ENCODE results near the gene CHPF2. TPM values are rescaled to one million over a fixed set of nuclear protein-coding genes. Genes with fewer than 3 reads are reported as not detected.

CHPF2 gene
- polyA plus RNA-seq, 2 donors = 10.8 to 13.6 TPM

GRCh38 chr7:151249732-151250072 lies 17.4 kb downstream of the CHPF2 start:
- WGBS, 2 donors = 15 to 17% methylated on average over 4 to 5 of the region's 5 CpGs
- Histone ChIP-seq H3K27ac (ENCODE audit: low read depth in 2 of 2, low read length in 1 of 2) (peak overlapping the region; percentile 79 to 85), H3K9me3 (ENCODE audit: control insufficient read depth in 2 of 2, insufficient read depth in 1 of 2, low read depth in 1 of 2, low read length in 1 of 2) (no peaks in the 10 kb centered on the region), H3K27me3 (ENCODE audit: control insufficient read depth in 1 of 2, insufficient read depth in 2 of 2, low read length in 2 of 2) (no peaks in the 10 kb centered on the region), H3K36me3 (ENCODE audit: control insufficient read depth in 2 of 2, insufficient read depth in 2 of 2, low read length in 1 of 2) (no peaks in the 10 kb centered on the region), H3K4me1 (ENCODE audit: control insufficient read depth in 2 of 2, insufficient read depth in 2 of 2, low read length in 1 of 2) (peaks cover 2 to 21% of the 10 kb centered on the region in 2 donors), H3K4me3 (ENCODE audit: low read depth in 1 of 2, low read length in 2 of 2) (no peak overlapping the region)

- Histone ChIP-seq H3K27me3 (ENCODE audit: control insufficient read depth in 1 of 2, insufficient read depth in 2 of 2, low read length in 2 of 2) (no peaks in the 10 kb centered on the region), H3K9me3 (ENCODE audit: control insufficient read depth in 2 of 2, insufficient read depth in 1 of 2, low read depth in 1 of 2, low read length in 1 of 2) (no peaks in the 10 kb centered on the region), H3K27ac (ENCODE audit: low read depth in 2 of 2, low read length in 1 of 2) (peak overlapping the region; percentile 12 to 85), H3K4me3 (ENCODE audit: low read depth in 1 of 2, low read length in 2 of 2) (no peak overlapping the region), H3K4me1 (ENCODE audit: control insufficient read depth in 2 of 2, insufficient read depth in 2 of 2, low read length in 1 of 2) (peaks cover 2 to 19% of the 10 kb centered on the region in 2 donors), H3K36me3 (ENCODE audit: control insufficient read depth in 2 of 2, insufficient read depth in 2 of 2, low read length in 1 of 2) (no peaks in the 10 kb centered on the region)
- 64 to 73% methylated on average over 7 of the region's 7 CpGs for WGBS, 2 donors
Measured at GRCh38 chr7:151250181-151251132, 18.2 kb downstream of the CHPF2 start.

GRCh38 chr7:151251328-151251688 lies 19.0 kb downstream of the CHPF2 start:
- WGBS, 2 donors = 5% methylated on average over 14 to 19 of the region's 19 CpGs
- Histone ChIP-seq H3K27me3 (ENCODE audit: control insufficient read depth in 1 of 2, insufficient read depth in 2 of 2, low read length in 2 of 2) (no peaks in the 10 kb centered on the region), H3K4me1 (ENCODE audit: control insufficient read depth in 2 of 2, insufficient read depth in 2 of 2, low read length in 1 of 2) (peaks cover 2 to 15% of the 10 kb centered on the region in 2 donors), H3K36me3 (ENCODE audit: control insufficient read depth in 2 of 2, insufficient read depth in 2 of 2, low read length in 1 of 2) (no peaks in the 10 kb centered on the region), H3K27ac (ENCODE audit: low read depth in 2 of 2, low read length in 1 of 2) (peak overlapping the region; percentile 74 to 76), H3K4me3 (ENCODE audit: low read depth in 1 of 2, low read length in 2 of 2) (peak overlapping the region; percentile 42 to 49), H3K9me3 (ENCODE audit: control insufficient read depth in 2 of 2, insufficient read depth in 1 of 2, low read depth in 1 of 2, low read length in 1 of 2) (no peaks in the 10 kb centered on the region)

GRCh38 chr7:151251689-151252560 lies 19.6 kb downstream of the CHPF2 start:
- 3 to 4% methylated on average over 49 to 79 of the region's 79 CpGs for WGBS, 2 donors
- Histone ChIP-seq H3K27me3 (ENCODE audit: control insufficient read depth in 1 of 2, insufficient read depth in 2 of 2, low read length in 2 of 2) (no peaks in the 10 kb centered on the region), H3K36me3 (ENCODE audit: control insufficient read depth in 2 of 2, insufficient read depth in 2 of 2, low read length in 1 of 2) (no peaks in the 10 kb centered on the region), H3K9me3 (ENCODE audit: control insufficient read depth in 2 of 2, insufficient read depth in 1 of 2, low read depth in 1 of 2, low read length in 1 of 2) (no peaks in the 10 kb centered on the region), H3K4me3 (ENCODE audit: low read depth in 1 of 2, low read length in 2 of 2) (peak overlapping the region; percentile 42 to 49), H3K27ac (ENCODE audit: low read depth in 2 of 2, low read length in 1 of 2) (peak overlapping the region; percentile 74 to 76), H3K4me1 (ENCODE audit: control insufficient read depth in 2 of 2, insufficient read depth in 2 of 2, low read length in 1 of 2) (peaks cover 2 to 13% of the 10 kb centered on the region in 2 donors)

- H3K27me3 ChIP-seq (ENCODE audit: control insufficient read depth in 1 of 2, insufficient read depth in 2 of 2, low read length in 2 of 2) = no peaks in the 10 kb centered on the region
- whole genome bisulfite sequencing, 2 donors = 28 to 46% methylated on average over 6 to 9 of the region's 9 CpGs
Measured at GRCh38 chr7:151252561-151252835, 20.2 kb downstream of the CHPF2 start.

GRCh38 chr7:151252961-151253711 lies 20.9 kb downstream of the CHPF2 start:
- H3K4me3 ChIP-seq (ENCODE audit: low read depth in 1 of 2, low read length in 2 of 2) = no peak overlapping the region
- H3K27ac ChIP-seq (ENCODE audit: low read depth in 2 of 2, low read length in 1 of 2) = peak overlapping the region in 1 of 2 donors; percentile 74
- H3K36me3 ChIP-seq (ENCODE audit: control insufficient read depth in 2 of 2, insufficient read depth in 2 of 2, low read length in 1 of 2) = no peaks in the 10 kb centered on the region
- no peaks in the 10 kb centered on the region for H3K27me3 ChIP-seq (ENCODE audit: control insufficient read depth in 1 of 2, insufficient read depth in 2 of 2, low read length in 2 of 2)
- peaks cover 2 to 7% of the 10 kb centered on the region in 2 donors for H3K4me1 ChIP-seq (ENCODE audit: control insufficient read depth in 2 of 2, insufficient read depth in 2 of 2, low read length in 1 of 2)
- H3K9me3 ChIP-seq (ENCODE audit: control insufficient read depth in 2 of 2, insufficient read depth in 1 of 2, low read depth in 1 of 2, low read length in 1 of 2) = no peaks in the 10 kb centered on the region
- 68 to 73% methylated on average over 17 of the region's 17 CpGs for WGBS, 2 donors

More at GRCh38 chr7:151252561-151252835, 20.2 kb downstream of the CHPF2 start:
- Histone ChIP-seq H3K27ac (ENCODE audit: low read depth in 2 of 2, low read length in 1 of 2) (peak overlapping the region; percentile 74 to 76), H3K4me3 (ENCODE audit: low read depth in 1 of 2, low read length in 2 of 2) (peak overlapping the region; percentile 42 to 49), H3K9me3 (ENCODE audit: control insufficient read depth in 2 of 2, insufficient read depth in 1 of 2, low read depth in 1 of 2, low read length in 1 of 2) (no peaks in the 10 kb centered on the region), H3K4me1 (ENCODE audit: control insufficient read depth in 2 of 2, insufficient read depth in 2 of 2, low read length in 1 of 2) (peaks cover 2 to 10% of the 10 kb centered on the region in 2 donors), H3K36me3 (ENCODE audit: control insufficient read depth in 2 of 2, insufficient read depth in 2 of 2, low read length in 1 of 2) (no peaks in the 10 kb centered on the region)

- Histone ChIP-seq H3K4me3 (ENCODE audit: low read depth in 1 of 2, low read length in 2 of 2) (no peak overlapping the region), H3K36me3 (ENCODE audit: control insufficient read depth in 2 of 2, insufficient read depth in 2 of 2, low read length in 1 of 2) (no peaks in the 10 kb centered on the region), H3K27ac (ENCODE audit: low read depth in 2 of 2, low read length in 1 of 2) (no peak overlapping the region), H3K9me3 (ENCODE audit: control insufficient read depth in 2 of 2, insufficient read depth in 1 of 2, low read depth in 1 of 2, low read length in 1 of 2) (no peaks in the 10 kb centered on the region), H3K4me1 (ENCODE audit: control insufficient read depth in 2 of 2, insufficient read depth in 2 of 2, low read length in 1 of 2) (peaks cover 2 to 3% of the 10 kb centered on the region in 2 donors), H3K27me3 (ENCODE audit: control insufficient read depth in 1 of 2, insufficient read depth in 2 of 2, low read length in 2 of 2) (no peaks in the 10 kb centered on the region)
- WGBS, 2 donors = 64 to 72% methylated on average over 7 of the region's 7 CpGs
Measured at GRCh38 chr7:151254316-151254715, 22.0 kb downstream of the CHPF2 start.

- 84% methylated on average over 11 of the region's 11 CpGs for WGBS, 2 donors
- no peak overlapping the region for H3K27ac ChIP-seq (ENCODE audit: low read depth in 2 of 2, low read length in 1 of 2)
- no peaks in the 10 kb centered on the region for H3K36me3 ChIP-seq (ENCODE audit: control insufficient read depth in 2 of 2, insufficient read depth in 2 of 2, low read length in 1 of 2)
- no peaks in the 10 kb centered on the region for H3K27me3 ChIP-seq (ENCODE audit: control insufficient read depth in 1 of 2, insufficient read depth in 2 of 2, low read length in 2 of 2)
- H3K4me3 ChIP-seq (ENCODE audit: low read depth in 1 of 2, low read length in 2 of 2) = no peak overlapping the region
- peaks cover 2% of the 10 kb centered on the region in 2 donors for H3K4me1 ChIP-seq (ENCODE audit: control insufficient read depth in 2 of 2, insufficient read depth in 2 of 2, low read length in 1 of 2)
- no peaks in the 10 kb centered on the region for H3K9me3 ChIP-seq (ENCODE audit: control insufficient read depth in 2 of 2, insufficient read depth in 1 of 2, low read depth in 1 of 2, low read length in 1 of 2)
Measured at GRCh38 chr7:151254851-151255250, 22.6 kb downstream of the CHPF2 start.

- H3K4me3 ChIP-seq (ENCODE audit: low read depth in 1 of 2, low read length in 2 of 2) = no peak overlapping the region
- no peaks in the 10 kb centered on the region for H3K27me3 ChIP-seq (ENCODE audit: control insufficient read depth in 1 of 2, insufficient read depth in 2 of 2, low read length in 2 of 2)
- H3K36me3 ChIP-seq (ENCODE audit: control insufficient read depth in 2 of 2, insufficient read depth in 2 of 2, low read length in 1 of 2) = no peaks in the 10 kb centered on the region
- no peaks in the 10 kb centered on the region for H3K9me3 ChIP-seq (ENCODE audit: control insufficient read depth in 2 of 2, insufficient read depth in 1 of 2, low read depth in 1 of 2, low read length in 1 of 2)
- H3K4me1 ChIP-seq (ENCODE audit: control insufficient read depth in 2 of 2, insufficient read depth in 2 of 2, low read length in 1 of 2) = peaks cover 2% of the 10 kb centered on the region in 2 donors
- WGBS, 2 donors = 71 to 76% methylated on average over 7 of the region's 7 CpGs
- no peak overlapping the region for H3K27ac ChIP-seq (ENCODE audit: low read depth in 2 of 2, low read length in 1 of 2)
Measured at GRCh38 chr7:151255390-151255789, 23.1 kb downstream of the CHPF2 start.
